HepG2 (cell line): ENCODE data around the gene MIDN. TPM values are rescaled to one million over a fixed set of nuclear protein-coding genes. Genes with fewer than 3 reads are reported as not detected.
A peak's percentile ranks its signal among the peaks of the same experiment; 100 is the strongest.

Source experiments
- CSRNP1 ChIP-seq: sonication (generic); formaldehyde crosslinking; IDR thresholded peaks from 2 replicates; pipeline ENCODE4 v1.8.1; 2023; ENCODE audit warnings: mild to moderate bottlenecking, missing genetic modification reagents
- HOXA3 ChIP-seq: sonication (generic); formaldehyde crosslinking; IDR thresholded peaks from 2 replicates; pipeline ENCODE4 v1.5.0; 2020; ENCODE audit warnings: missing genetic modification reagents
- PHB2 ChIP-seq: fragments of 450-650 bp; IDR thresholded peaks from 2 replicates; pipeline ENCODE4 v1.6.1; 2018; ENCODE audit not compliant: partially characterized antibody
- POLR2AphosphoS5 ChIP-seq: IDR thresholded peaks from 2 replicates; pipeline ENCODE4 v1.6.1; 2012; ENCODE audit warnings: low read depth, low read length
- ZBED4 ChIP-seq: sonication (generic); formaldehyde crosslinking; IDR thresholded peaks from 2 replicates; pipeline ENCODE4 v1.4.0; 2020; ENCODE audit warnings: missing genetic modification reagents, borderline replicate concordance
- ZMYM2 ChIP-seq: sonication (generic); formaldehyde crosslinking; IDR thresholded peaks from 2 replicates; pipeline ENCODE4 v1.8.0; 2022; ENCODE audit warnings: mild to moderate bottlenecking, missing genetic modification reagents
- ZMYM4 ChIP-seq: sonication (generic); formaldehyde crosslinking; IDR thresholded peaks from 2 replicates; pipeline ENCODE4 v1.8.1; 2023; ENCODE audit warnings: mild to moderate bottlenecking, missing genetic modification reagents
- ZNF224 ChIP-seq: sonication (generic); formaldehyde crosslinking; IDR thresholded peaks from 2 replicates; pipeline ENCODE4 v1.5.0; 2020; ENCODE audit warnings: mild to moderate bottlenecking, missing genetic modification reagents
- ZNF274 ChIP-seq: sonication (generic); formaldehyde crosslinking; IDR thresholded peaks from 2 replicates; pipeline ENCODE4 v1.5.1; 2020; ENCODE audit warnings: mild to moderate bottlenecking, missing genetic modification reagents
- ZNF407 ChIP-seq: sonication (generic); formaldehyde crosslinking; IDR thresholded peaks from one replicate; pipeline ENCODE4 v1.5.1; 2020; ENCODE audit warnings: mild to moderate bottlenecking, missing genetic modification reagents; ENCODE audit errors: not compliant biosample characterization
- ZNF607 ChIP-seq: sonication (generic); formaldehyde crosslinking; IDR thresholded peaks from 2 replicates; pipeline ENCODE4 v1.5.1; 2020; ENCODE audit warnings: missing genetic modification reagents, mild to moderate bottlenecking, borderline replicate concordance
- ZNF749 ChIP-seq: sonication (generic); formaldehyde crosslinking; IDR thresholded peaks from 2 replicates; pipeline ENCODE4 v1.8.0; 2022; ENCODE audit warnings: mild to moderate bottlenecking, missing genetic modification reagents, moderate library complexity, borderline replicate concordance
- ZUFSP ChIP-seq: sonication (generic); formaldehyde crosslinking; IDR thresholded peaks from 2 replicates; pipeline ENCODE4 v1.9.0; 2021; ENCODE audit warnings: missing genetic modification reagents, mild to moderate bottlenecking, borderline replicate concordance
- polyA plus RNA-seq, 8 experiments: library from polyadenylated mRNA; depleted of rRNA in 3 of 8; stranded (reverse) in 7 of 8; unstranded in 1 of 8; fragments of >200 nt; fragmentation: Illumina TruSeq in 4 of 8; extraction: Trizol in 4 of 8; gene quantifications; 2 replicates each; pipeline versions ENCODE4 v1.2.1 to v1.2.3, GENCODE V29; 2011 to 2016; ENCODE audit warnings: low read depth in 4 of 8, missing spikeins in 1 of 8, mixed read lengths in 1 of 8; ENCODE audit not compliant: insufficient read depth in 1 of 8
- total RNA-seq, 5 experiments: library from RNA; depleted of rRNA; stranded (reverse); fragments of >200 nt; fragmentation: Illumina TruSeq; extraction: Trizol; gene quantifications; 2 replicates each; pipeline ENCODE4 v1.2.3, GENCODE V29; 2016; ENCODE audit warnings: low read depth in 1 of 5

The MIDN gene
- total and polyA plus RNA-seq, 2 of the 13 experiments (the other 11 are each of a cell fraction or from before 2014, with no cell fraction given), result 8.4 to 18.0 TPM

GRCh38 chr19:1248139-1248785 lies at the start of gene MIDN (continued):
- TF ChIP-seq ZUFSP, result no peak
- TF ChIP-seq ZMYM2, result peak; percentile 53; the same call in 1 of the 2 replicates
- TF ChIP-seq HOXA3, result peak; percentile 32; the same call in 1 of the 2 replicates
- no peak for TF ChIP-seq ZNF407 (CRISPR knock-in tag)
- TF ChIP-seq ZMYM4, result peak; percentile 22; the same call in 1 of the 2 replicates
- TF ChIP-seq ZNF607 (CRISPR knock-in tag), result 0 out of 2 replicates have a peak, but pooled peaks have one; percentile 79
- peak; percentile 95 for TF ChIP-seq POLR2AphosphoS5
- no peak for TF ChIP-seq PHB2
- no peak for TF ChIP-seq ZNF224
- TF ChIP-seq ZNF749 (CRISPR knock-in tag), result no peak
- TF ChIP-seq ZNF274, result peak; percentile 38; the same call in 1 of the 2 replicates
- peak; percentile 77; the same call in 1 of the 2 replicates for TF ChIP-seq CSRNP1 (CRISPR knock-in tag)
- peak; percentile 93 for TF ChIP-seq ZBED4 (CRISPR knock-in tag)
